NCI-H1092 (cell line): Measurements from ENCODE around the gene USP32.

ENCODE experiments used
- DNase-seq: peaks from one replicate; lab custom pipeline; 2025; lab: John Stamatoyannopoulos, UW

Gene USP32

GRCh38 chr17:60297760-60298401, 94.1 kb downstream of the USP32 start:
- DNase-seq, result no peak

- DNase-seq, result no peak
Measured at GRCh38 chr17:60296177-60296576, 95.8 kb downstream of the USP32 start.

- no peak for DNase-seq
Measured at GRCh38 chr17:60293580-60294335, 98.2 kb downstream of the USP32 start.

GRCh38 chr17:60292697-60293096, 99.2 kb downstream of the USP32 start:
- no peak for DNase-seq

GRCh38 chr17:60284709-60285108, 107.2 kb downstream of the USP32 start:
- DNase-seq, result no peak

- no peak for DNase-seq
Measured at GRCh38 chr17:60283816-60284215, 108.1 kb downstream of the USP32 start.

- no peak for DNase-seq
Measured at GRCh38 chr17:60280673-60281072, 111.3 kb downstream of the USP32 start.

GRCh38 chr17:60278237-60278636, 113.7 kb downstream of the USP32 start:
- no peak for DNase-seq

GRCh38 chr17:60277258-60277657, 114.7 kb downstream of the USP32 start:
- no peak for DNase-seq

GRCh38 chr17:60269417-60269816, 122.5 kb downstream of the USP32 start:
- no peak for DNase-seq

GRCh38 chr17:60260540-60260939, 131.4 kb downstream of the USP32 start:
- no peak for DNase-seq

- no peak for DNase-seq
Measured at GRCh38 chr17:60258313-60258712, 133.6 kb downstream of the USP32 start.

GRCh38 chr17:60256174-60256573, 135.8 kb downstream of the USP32 start:
- no peak for DNase-seq

- DNase-seq, result no peak
Measured at GRCh38 chr17:60253048-60253447, 138.9 kb downstream of the USP32 start.

- DNase-seq, result no peak
Measured at GRCh38 chr17:60252459-60252858, 139.5 kb downstream of the USP32 start.

GRCh38 chr17:60249290-60249826, 142.6 kb downstream of the USP32 start:
- DNase-seq, result no peak

GRCh38 chr17:60248618-60249289, 143.2 kb downstream of the USP32 start:
- DNase-seq, result no peak

- no peak for DNase-seq
Measured at GRCh38 chr17:60247836-60248461, 144.0 kb downstream of the USP32 start.

- no peak for DNase-seq
Measured at GRCh38 chr17:60244656-60245055, 147.3 kb downstream of the USP32 start.

- DNase-seq, result no peak
Measured at GRCh38 chr17:60240290-60240689, 151.6 kb downstream of the USP32 start.

GRCh38 chr17:60231691-60232090, 160.2 kb downstream of the USP32 start:
- no peak for DNase-seq

- no peak for DNase-seq
Measured at GRCh38 chr17:60231234-60231633, 160.7 kb downstream of the USP32 start.
